Pancreas (tissue), 10 donors: ENCODE measurements around the gene MBOAT2. TPM values are rescaled to one million over a fixed set of nuclear protein-coding genes. Genes with fewer than 3 reads are reported as not detected.

ENCODE experiments used
- ATAC-seq, 4 donors: fragments of 200-7000 bp; cut with Tn5 transposase; one replicate each; pipeline versions ENCODE4 v1.8.0 to v1.9.1; 2020; ENCODE audit warnings: mild to moderate bottlenecking in 4 of 4, moderate library complexity in 4 of 4
- DNase-seq, 6 donors: peaks; one replicate each; pipeline ENCODE4 v3.0.0-alpha.2; 2020
- FAIRE-seq: peaks from 2 replicates; lab custom pipeline; 2012; peaks lifted over from hg19 to GRCh38; lab: Jason Lieb, UNC
- H3K27ac ChIP-seq, 4 donors: fragments of 200-600 bp; sonication (generic); 1 replicate in 3 of 4; 2 replicates in 1 of 4; pipeline versions ENCODE4 v1.5.0 to v1.8.0; 2020
- H3K27me3 ChIP-seq, 4 donors: fragments of 200-600 bp; one replicate each; pipeline ENCODE4 v1.8.0; 2021
- H3K36me3 ChIP-seq, 3 donors: fragments of 200-600 bp; sonication (generic) in 1 of 3; one replicate each; pipeline versions ENCODE4 v1.5.0 to v1.8.0; 2020 to 2021
- H3K4me1 ChIP-seq, 3 donors: fragments of 200-600 bp; one replicate each; pipeline ENCODE4 v1.8.0; 2021
- H3K4me3 ChIP-seq, 4 donors: fragments of 200-600 bp; sonication (generic) in 2 of 4; one replicate each; pipeline versions ENCODE4 v1.5.0 to v1.8.0; 2020 to 2021
- H3K9me3 ChIP-seq, 4 donors: fragments of 200-600 bp; one replicate each; pipeline ENCODE4 v1.8.0; 2021
- CTCF ChIP-seq, 4 donors: fragments of 200-600 bp; sonication (generic) in 3 of 4; IDR thresholded peaks; one replicate each; pipeline versions ENCODE4 v1.5.0 to v1.8.0; 2021; ENCODE audit warnings: antibody characterized with exemption in 4 of 4
- WGBS, 2 donors: extraction: QIAGEN DNeasy Blood & Tissue Kit; methylation state at CpG; one replicate each; pipeline ENCODE4 v1.1.7; 2013; 5-methylcytosine and 5-hydroxymethylcytosine counted together
- intact Hi-C, 3 donors: fragments of 100-400 bp; cut with DNase I; formaldehyde crosslinking; loops; one replicate each; pipeline versions ENCODE4 v1.11.1 to v1.14.2; 2022
- polyA plus RNA-seq, 2 donors: library from polyadenylated mRNA; stranded (reverse); fragments of 200-250 nt; gene quantifications; one replicate each; pipeline ENCODE4 v1.2.3, GENCODE V29; 2013
- total RNA-seq, 6 donors: library from RNA; stranded (reverse); fragmentation: NEBNext Ultra II Directional in 4 of 6; extraction: Animal tissue kit (Norgen Biotek cat#: 25700) in 4 of 6; gene quantifications; one replicate each; pipeline versions ENCODE4 v1.2.1 to v1.2.4, GENCODE V29; 2021 to 2023
- donor health status: healthy with polysubstance abuse.
- donor health status: DM: no; HTN: no; CAD: no; lungs with moderate emphysema.
- donor health status: DM: no; HTN: no; CAD: no.
- donor health status: control.
- donor health status: control.
- donor health status: Bipolar disorder and iron deficiency.
- donor health status: DM: yes; HTN: yes; CAD: no.
- donor health status: DM: no; HTN: no; CAD: no.
- donor health status: DM: no; HTN: no; CAD: no.
- donor health status: DM: yes; HTN: yes; CAD: no.

Gene MBOAT2
- total and polyA plus RNA-seq, 8 donors, result 1.2 to 5.7 (median 2.5) TPM

GRCh38 chr2:8882094-8882493, 121.4 kb downstream of the MBOAT2 start:
- Histone ChIP-seq H3K4me3 (no peak overlapping the region), H3K27ac (no peak overlapping the region), H3K4me1 (no peaks in the 10 kb centered on the region), H3K27me3 (no peaks in the 10 kb centered on the region), H3K9me3 (no peaks in the 10 kb centered on the region), H3K36me3 (no peaks in the 10 kb centered on the region)
- intact Hi-C loops, result no loop called here
- FAIRE-seq (no peak), DNase-seq (no peak), ATAC-seq (no peak)
- TF ChIP-seq CTCF (IDR thresholded peaks at IDR 0.05), result no peak
- WGBS, 2 donors, result 66 to 72% methylated on average over 5 of the region's 5 CpGs

GRCh38 chr2:8877894-8878293, 125.6 kb downstream of the MBOAT2 start:
- no peak overlapping the region for H3K4me3 ChIP-seq
- FAIRE-seq (no peak), ATAC-seq (no peak), DNase-seq (no peak)
- H3K27me3 ChIP-seq, result no peaks in the 10 kb centered on the region
- no peaks in the 10 kb centered on the region for H3K4me1 ChIP-seq
- WGBS, 2 donors, result 90 to 99% methylated on average over 4 of the region's 4 CpGs
- intact Hi-C loops, result no loop called here
- no peak overlapping the region for H3K27ac ChIP-seq
- H3K9me3 ChIP-seq, result no peaks in the 10 kb centered on the region
- H3K36me3 ChIP-seq, result no peaks in the 10 kb centered on the region
- TF ChIP-seq CTCF (IDR thresholded peaks at IDR 0.05), result no peak

- FAIRE-seq (no peak), ATAC-seq (no peak), DNase-seq (no peak)
- 66 to 67% methylated on average over 4 of the region's 4 CpGs for WGBS, 2 donors
- H3K27me3 ChIP-seq, result no peaks in the 10 kb centered on the region
- no peak overlapping the region for H3K4me3 ChIP-seq
- no peaks in the 10 kb centered on the region for H3K36me3 ChIP-seq
- no peak for TF ChIP-seq CTCF (IDR thresholded peaks at IDR 0.05)
- no peaks in the 10 kb centered on the region for H3K9me3 ChIP-seq
- intact Hi-C loops, result no loop called here
- no peaks in the 10 kb centered on the region for H3K4me1 ChIP-seq
- H3K27ac ChIP-seq, result no peak overlapping the region
Measured at GRCh38 chr2:8877332-8877731, 126.2 kb downstream of the MBOAT2 start.

- ATAC-seq, result no peak
- H3K4me1 ChIP-seq, result no peaks in the 10 kb centered on the region
- no peak for TF ChIP-seq CTCF (IDR thresholded peaks at IDR 0.05)
- intact Hi-C loops, result no loop called here
- DNase-seq, result no peak
- no peak overlapping the region for H3K4me3 ChIP-seq
- no peaks in the 10 kb centered on the region for H3K9me3 ChIP-seq
- no peak overlapping the region for H3K27ac ChIP-seq
- no peaks in the 10 kb centered on the region for H3K36me3 ChIP-seq
- H3K27me3 ChIP-seq, result no peaks in the 10 kb centered on the region
- no peak for FAIRE-seq
Measured at GRCh38 chr2:8876628-8877027, 126.9 kb downstream of the MBOAT2 start.

- no peak overlapping the region for H3K4me3 ChIP-seq
- TF ChIP-seq CTCF (IDR thresholded peaks at IDR 0.05), result peak in 3 of 4 donors; percentile 27 to 36 (median 31)
- intact Hi-C loops, result loop anchor here in 1 of 3 donors (5.0 kb wide), 1 partner anchor 264 kb away; no protein-coding TSS in a partner anchor
- no peaks in the 10 kb centered on the region for H3K4me1 ChIP-seq
- no peak for DNase-seq
- no peak overlapping the region for H3K27ac ChIP-seq
- WGBS, 2 donors, result 40 to 44% methylated on average over 11 of the region's 11 CpGs
- FAIRE-seq, result peak; percentile 80
- no peaks in the 10 kb centered on the region for H3K27me3 ChIP-seq
- peak in 3 of 4 donors; percentile 59 to 78 (median 72) for ATAC-seq
- no peaks in the 10 kb centered on the region for H3K9me3 ChIP-seq
- H3K36me3 ChIP-seq, result no peaks in the 10 kb centered on the region
Measured at GRCh38 chr2:8872821-8873432, 130.6 kb downstream of the MBOAT2 start.
